GM12873 (cell line): ENCODE measurements around the gene CORO6.

ENCODE experiments used
- TF ChIP-seq, protein P1 (sequence below): IDR thresholded peaks from 2 replicates; pipeline ENCODE4 v1.5.1; 2012; ENCODE audit warnings: low read depth, mild to moderate bottlenecking, moderate library complexity, low read length, control low read depth; ENCODE audit not compliant: insufficient read depth; ENCODE audit errors: missing control alignments

Gene CORO6

DNA sequence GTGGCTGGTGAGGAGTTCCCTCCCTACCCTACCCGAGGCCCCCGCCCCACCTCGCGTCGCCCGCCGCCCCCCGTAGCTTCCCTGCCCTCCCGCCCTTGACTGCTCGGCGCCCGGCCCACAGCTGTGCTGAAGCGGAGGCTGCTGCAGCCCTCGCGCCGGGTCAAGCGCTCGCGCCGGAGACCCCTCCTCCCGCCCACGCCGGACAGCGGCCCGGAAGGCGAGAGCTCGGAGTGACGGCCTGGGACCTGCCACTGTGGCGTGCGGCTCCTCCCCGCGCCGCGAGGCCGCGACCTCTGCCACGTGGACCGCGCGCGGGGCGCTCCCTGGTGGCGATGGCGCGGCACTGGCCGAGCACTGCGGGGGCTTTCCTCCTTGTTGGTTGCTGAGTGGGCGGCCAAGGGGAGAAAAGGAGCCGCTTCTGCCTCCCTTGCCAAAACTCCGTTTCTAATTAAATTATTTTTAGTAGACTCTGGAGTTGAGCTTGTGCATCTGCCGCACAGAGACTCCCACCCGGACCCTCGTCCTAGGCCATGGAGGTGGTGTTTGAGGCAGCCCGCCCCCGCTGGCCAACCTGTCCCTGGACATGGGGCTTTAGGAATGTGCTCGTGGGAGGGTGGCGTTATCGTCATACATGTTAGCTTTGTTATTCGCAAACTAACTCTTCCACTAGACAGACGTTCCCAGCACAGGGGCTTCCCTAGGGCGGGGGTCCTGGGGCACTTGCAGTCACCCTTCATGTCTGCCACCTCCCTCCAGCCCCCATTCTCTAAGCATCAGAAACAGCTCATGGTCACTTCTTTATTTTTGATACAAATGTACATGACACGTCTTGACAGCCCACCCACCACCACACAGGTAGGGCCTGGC, 49.8 kb downstream of the CORO6 start:
- TF ChIP-seq, protein P1, sequence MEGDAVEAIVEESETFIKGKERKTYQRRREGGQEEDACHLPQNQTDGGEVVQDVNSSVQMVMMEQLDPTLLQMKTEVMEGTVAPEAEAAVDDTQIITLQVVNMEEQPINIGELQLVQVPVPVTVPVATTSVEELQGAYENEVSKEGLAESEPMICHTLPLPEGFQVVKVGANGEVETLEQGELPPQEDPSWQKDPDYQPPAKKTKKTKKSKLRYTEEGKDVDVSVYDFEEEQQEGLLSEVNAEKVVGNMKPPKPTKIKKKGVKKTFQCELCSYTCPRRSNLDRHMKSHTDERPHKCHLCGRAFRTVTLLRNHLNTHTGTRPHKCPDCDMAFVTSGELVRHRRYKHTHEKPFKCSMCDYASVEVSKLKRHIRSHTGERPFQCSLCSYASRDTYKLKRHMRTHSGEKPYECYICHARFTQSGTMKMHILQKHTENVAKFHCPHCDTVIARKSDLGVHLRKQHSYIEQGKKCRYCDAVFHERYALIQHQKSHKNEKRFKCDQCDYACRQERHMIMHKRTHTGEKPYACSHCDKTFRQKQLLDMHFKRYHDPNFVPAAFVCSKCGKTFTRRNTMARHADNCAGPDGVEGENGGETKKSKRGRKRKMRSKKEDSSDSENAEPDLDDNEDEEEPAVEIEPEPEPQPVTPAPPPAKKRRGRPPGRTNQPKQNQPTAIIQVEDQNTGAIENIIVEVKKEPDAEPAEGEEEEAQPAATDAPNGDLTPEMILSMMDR = peak; percentile 67

DNA sequence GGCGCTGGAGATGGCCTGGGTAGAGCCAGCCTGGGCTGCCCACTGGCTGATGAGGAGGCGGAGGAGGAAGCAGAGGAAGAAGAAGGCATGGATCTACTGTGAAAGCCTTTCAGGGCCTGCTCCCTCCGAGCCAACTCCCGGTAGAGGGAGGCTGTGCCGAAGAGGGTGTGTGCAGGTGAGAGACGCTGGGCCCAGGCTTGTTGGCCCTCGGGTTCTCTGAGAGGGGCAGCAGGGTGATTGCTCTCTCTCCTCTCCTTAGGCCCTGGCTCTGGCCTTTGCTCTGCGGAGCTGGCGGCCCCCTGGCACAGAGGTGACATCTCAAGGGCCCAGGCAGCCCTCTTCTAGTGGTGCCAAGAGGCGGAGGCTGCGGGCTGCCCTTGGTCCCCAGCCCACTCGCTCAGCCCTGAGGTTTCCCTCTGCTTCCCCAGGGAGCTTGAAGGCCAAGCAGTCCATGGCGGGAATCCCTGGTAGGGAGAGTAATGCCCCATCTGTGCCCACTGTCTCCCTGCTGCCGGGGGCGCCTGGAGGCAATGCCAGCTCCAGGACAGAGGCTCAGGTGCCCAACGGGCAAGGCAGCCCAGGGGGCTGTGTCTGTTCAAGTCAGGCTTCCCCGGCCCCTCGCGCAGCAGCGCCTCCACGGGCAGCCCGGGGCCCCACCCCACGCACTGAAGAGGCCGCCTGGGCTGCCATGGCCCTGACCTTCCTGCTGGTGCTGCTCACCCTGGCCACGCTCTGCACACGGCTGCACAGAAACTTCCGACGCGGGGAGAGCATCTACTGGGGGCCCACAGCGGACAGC, 50.6 kb downstream of the CORO6 start:
- TF ChIP-seq, protein P1 = no peak

DNA sequence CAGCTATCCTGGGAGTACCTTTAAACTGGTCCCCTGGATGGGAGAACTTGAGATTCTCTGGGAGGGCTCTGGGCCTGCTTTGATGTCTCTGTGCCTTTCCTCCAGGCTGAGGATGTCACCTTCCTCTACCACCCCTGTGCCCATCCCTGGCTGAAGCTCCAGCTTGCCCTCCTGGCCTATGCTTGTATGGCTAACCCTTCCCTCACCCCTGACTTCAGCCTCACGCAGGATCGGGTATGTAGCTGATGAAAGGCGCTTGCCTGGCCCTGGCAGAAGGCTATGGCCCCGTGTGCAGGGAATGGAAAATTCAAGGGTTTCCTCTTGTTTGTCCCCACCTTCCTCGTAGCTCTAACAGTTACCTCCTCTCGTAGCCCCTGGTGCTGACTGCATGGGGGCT, 51.2 kb downstream of the CORO6 start:
- TF ChIP-seq, protein P1 = no peak

DNA sequence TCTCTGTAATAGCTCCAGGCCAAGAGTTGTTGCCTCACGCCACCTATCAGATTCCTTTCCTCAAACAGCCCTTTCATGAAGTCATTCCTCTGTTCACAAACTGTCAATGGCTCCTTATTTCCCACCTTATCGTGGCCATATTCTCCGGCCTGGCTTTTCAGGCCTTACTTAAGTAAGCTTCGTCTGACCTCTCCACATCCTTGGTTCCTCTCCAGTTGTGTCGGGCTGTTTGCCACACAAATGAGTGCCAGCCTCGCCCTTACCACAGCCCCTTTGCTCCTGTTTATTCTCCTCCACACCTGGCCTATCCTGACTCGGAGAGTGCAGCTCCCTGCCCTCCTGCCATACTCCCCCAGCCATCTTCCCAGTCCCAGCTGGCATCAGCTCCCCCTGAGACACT, 52.2 kb downstream of the CORO6 start:
- TF ChIP-seq, protein P1 = no peak

DNA sequence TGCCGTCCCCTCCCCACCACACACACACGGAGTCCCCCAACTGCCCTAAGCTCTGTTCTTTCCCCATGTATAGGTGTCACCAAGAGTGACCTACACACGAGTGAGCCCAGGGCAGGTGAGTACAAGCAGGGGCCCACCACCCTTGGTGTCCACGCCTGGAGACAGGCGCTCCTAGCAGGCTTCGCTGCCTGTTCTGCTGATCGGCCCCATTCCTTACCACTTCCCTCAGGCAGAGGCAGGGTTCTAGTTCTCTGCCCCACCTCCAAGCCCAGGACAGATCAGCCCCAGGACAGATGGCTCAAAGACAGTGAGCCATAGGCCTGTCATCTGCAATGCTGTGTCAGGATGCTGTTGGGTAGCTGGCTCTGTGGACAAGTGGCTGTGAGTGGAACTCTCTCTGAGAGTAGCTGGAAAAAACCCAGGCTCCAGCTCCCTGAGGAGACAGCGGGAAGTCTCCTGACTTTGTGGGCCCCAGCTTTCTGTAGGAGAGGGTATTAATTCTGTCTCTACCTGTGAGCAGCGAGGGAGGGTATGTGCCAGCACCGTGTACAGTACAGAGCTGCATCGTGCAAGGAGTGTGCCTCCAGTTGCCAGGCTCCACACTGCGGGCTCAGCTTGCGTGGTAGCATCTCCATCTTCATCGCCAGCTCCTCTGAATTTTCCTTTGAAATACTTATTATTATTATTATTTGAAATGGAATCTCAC, 53.3 kb downstream of the CORO6 start:
- TF ChIP-seq, protein P1 = no peak

DNA sequence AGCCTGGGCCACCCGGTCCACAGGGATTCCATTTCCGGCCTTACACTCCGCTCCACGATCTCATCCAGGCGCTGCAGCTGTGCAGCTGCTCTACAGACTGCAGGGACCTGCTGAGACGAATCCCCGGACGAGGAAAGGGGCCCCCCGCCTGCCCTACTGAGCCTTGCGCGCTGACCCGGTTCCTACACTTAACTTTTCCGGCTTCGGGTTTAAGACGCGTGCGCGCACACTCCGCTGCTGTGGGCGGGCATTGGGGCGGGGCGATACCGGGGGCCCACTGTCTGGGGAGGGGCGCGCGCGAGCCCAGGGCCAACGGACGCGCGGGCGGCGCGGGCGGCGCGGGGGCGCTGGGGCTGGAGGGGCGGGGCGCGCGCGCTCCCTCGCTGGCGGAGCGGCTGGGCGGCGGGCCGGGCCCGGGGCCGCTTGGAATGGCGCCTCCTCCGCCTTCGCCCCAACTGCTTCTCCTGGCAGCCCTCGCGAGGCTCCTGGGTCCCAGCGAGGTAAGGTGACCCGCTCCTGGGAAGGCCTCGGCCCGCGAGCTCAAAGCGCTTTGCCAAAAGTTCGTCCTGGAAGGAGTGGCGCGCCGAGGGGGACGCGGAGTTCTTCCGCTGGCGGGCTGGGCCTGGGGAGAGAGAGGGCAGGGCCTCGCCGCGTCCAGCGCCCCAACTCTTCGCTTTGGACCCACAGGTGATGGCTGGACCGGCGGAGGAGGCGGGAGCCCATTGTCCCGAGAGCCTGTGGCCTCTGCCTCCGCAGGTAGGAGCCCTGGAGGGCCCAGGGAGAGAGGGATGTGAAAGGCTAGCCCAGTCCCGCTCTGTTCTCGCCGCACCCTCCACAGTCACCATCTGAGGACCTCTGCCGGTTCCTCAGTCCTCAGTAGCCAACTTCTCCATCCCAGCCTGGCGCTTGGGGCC, 54.1 kb downstream of the CORO6 start, which contains the start of gene TP53I13:
TSS of gene TP53I13 (plus strand) at position 371 of the 914 bp plus-strand sequence. CDS start at position 429, 58 bp downstream.
- TF ChIP-seq, protein P1 = no peak
